Measurements from ENCODE around the gene COMMD8. TPM values are rescaled to one million over a fixed set of nuclear protein-coding genes. Genes with fewer than 3 reads are reported as not detected.

The COMMD8 gene
- total RNA-seq, 1 donor from 2014 or later: 18.6 TPM

Other genes starting within 250 kb of the COMMD8 start
- gene ATP10D, start 21.6 kb upstream of the COMMD8 start, total RNA-seq: 22.3 and 23.0 TPM in 2 replicates